DOHH2 (cell line): ENCODE measurements around the gene SLC66A2.

Source experiments
- H3F3A ChIP-seq: fragments of 200-600 bp; sonication (generic), shearing (Covaris generic); 2 replicates; pipeline ENCODE4 v1.6.0; 2016; ENCODE audit warnings: antibody characterized with exemption, mild to moderate bottlenecking; ENCODE audit not compliant: control insufficient read depth, insufficient read depth
- H3K27ac ChIP-seq: fragments of 200-600 bp; sonication (generic); 2 replicates; pipeline ENCODE4 v1.5.1; 2014; ENCODE audit warnings: low read depth, mild to moderate bottlenecking, low read length, moderate library complexity
- H3K27me3 ChIP-seq: fragments of 200-600 bp; sonication (generic); 2 replicates; pipeline ENCODE4 v1.6.1; 2014; ENCODE audit warnings: mild to moderate bottlenecking, low read length, mixed read lengths; ENCODE audit not compliant: control insufficient read depth
- H3K36me3 ChIP-seq: fragments of 200-600 bp; sonication (generic); 2 replicates; pipeline ENCODE4 v1.6.1; 2014; ENCODE audit warnings: mild to moderate bottlenecking, low read length, moderate library complexity, mixed read lengths; ENCODE audit not compliant: control insufficient read depth
- H3K4me1 ChIP-seq: fragments of 200-600 bp; sonication (generic); 2 replicates; pipeline ENCODE4 v1.6.1; 2014; ENCODE audit warnings: mild to moderate bottlenecking, low read length, mixed read lengths; ENCODE audit not compliant: control insufficient read depth
- H3K4me2 ChIP-seq: fragments of 200-600 bp; sonication (generic); 2 replicates; pipeline ENCODE4 v1.6.0; 2014; ENCODE audit warnings: mild to moderate bottlenecking, low read length, moderate library complexity
- H3K4me3 ChIP-seq: fragments of 200-600 bp; sonication (generic); 2 replicates; pipeline ENCODE4 v1.5.1; 2014; ENCODE audit warnings: mild to moderate bottlenecking, low read length, mixed read lengths
- H3K79me2 ChIP-seq: fragments of 200-600 bp; sonication (generic); 2 replicates; pipeline ENCODE4 v1.6.1; 2014; ENCODE audit warnings: mild to moderate bottlenecking, low read length, mixed read lengths; ENCODE audit not compliant: control insufficient read depth
- H3K9me2 ChIP-seq: fragments of 200-600 bp; sonication (generic); replicated peaks from 2 replicates; pipeline ENCODE4 v1.6.1; 2014; ENCODE audit warnings: mild to moderate bottlenecking, low read length, mixed read lengths; ENCODE audit not compliant: control insufficient read depth
- H3K9me3 ChIP-seq: fragments of 200-600 bp; sonication (generic); 2 replicates; pipeline ENCODE4 v1.6.1; 2014; ENCODE audit warnings: antibody characterized with exemption, low read length, mixed read lengths; ENCODE audit not compliant: control insufficient read depth, insufficient read depth
- H4K20me1 ChIP-seq: fragments of 200-600 bp; sonication (generic); 2 replicates; pipeline ENCODE4 v1.6.0; 2014; ENCODE audit warnings: low read depth, mild to moderate bottlenecking, antibody characterized with exemption, low read length, moderate library complexity; ENCODE audit not compliant: control insufficient read depth, insufficient read depth
- EZH2phosphoT487 ChIP-seq: fragments of 200-600 bp; sonication (generic); IDR thresholded peaks from 2 replicates; pipeline ENCODE4 v1.6.1; 2017; ENCODE audit warnings: borderline replicate concordance, mild to moderate bottlenecking, antibody characterized with exemption, low read length, moderate library complexity, mixed read lengths
- TF ChIP-seq, protein P1 (sequence below): fragments of 200-600 bp; sonication (generic); IDR thresholded peaks from one replicate; pipeline ENCODE4 v1.5.1; 2014; ENCODE audit warnings: antibody characterized with exemption, mild to moderate bottlenecking, low read depth, low read length; ENCODE audit not compliant: poor library complexity, severe bottlenecking

The SLC66A2 gene

DNA sequence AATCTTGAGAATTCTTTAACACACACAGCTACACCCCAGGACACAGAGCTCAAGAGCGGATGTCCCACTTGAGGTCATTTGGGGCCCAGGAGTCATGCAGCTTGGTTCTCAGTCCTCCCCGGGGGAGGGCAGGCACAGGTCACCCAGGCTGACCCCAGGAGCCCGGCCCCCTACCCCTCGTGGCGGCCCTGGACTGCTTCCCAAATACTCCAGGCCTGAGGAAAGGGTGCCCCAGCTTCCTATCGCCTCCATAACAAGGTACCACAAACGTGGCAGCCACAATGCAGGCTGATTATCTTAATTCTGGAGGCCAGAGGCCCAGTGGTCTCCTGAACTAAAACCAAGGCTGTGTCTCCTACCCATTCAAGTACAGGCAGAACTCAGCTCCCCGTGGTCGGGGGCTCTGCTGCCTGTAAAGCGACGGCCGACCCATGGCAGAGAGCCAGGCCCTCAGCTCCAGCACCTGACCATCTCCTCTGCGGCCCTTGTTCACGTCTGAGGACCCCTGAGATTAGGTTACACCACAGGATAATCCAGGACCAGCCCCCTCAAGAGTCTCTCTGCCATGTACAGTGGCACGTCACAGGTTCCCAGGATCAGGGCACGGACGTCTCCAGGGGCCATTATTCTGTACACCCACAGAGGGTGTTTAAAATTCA is 10.5 kb downstream of the SLC66A2 start:
- no peaks in the 10 kb centered on the region for H3K27me3 ChIP-seq
- H4K20me1 ChIP-seq = peaks cover 10% of the 10 kb centered on the region
- peaks cover 22% of the 10 kb centered on the region for H3K4me1 ChIP-seq
- H3F3A ChIP-seq = no peaks in the 10 kb centered on the region
- H3K79me2 ChIP-seq = peaks cover 89% of the 10 kb centered on the region
- H3K4me2 ChIP-seq = no peak overlapping the region
- peaks cover 59% of the 10 kb centered on the region for H3K36me3 ChIP-seq
- TF ChIP-seq EZH2phosphoT487 = no peak
- TF ChIP-seq, protein P1, sequence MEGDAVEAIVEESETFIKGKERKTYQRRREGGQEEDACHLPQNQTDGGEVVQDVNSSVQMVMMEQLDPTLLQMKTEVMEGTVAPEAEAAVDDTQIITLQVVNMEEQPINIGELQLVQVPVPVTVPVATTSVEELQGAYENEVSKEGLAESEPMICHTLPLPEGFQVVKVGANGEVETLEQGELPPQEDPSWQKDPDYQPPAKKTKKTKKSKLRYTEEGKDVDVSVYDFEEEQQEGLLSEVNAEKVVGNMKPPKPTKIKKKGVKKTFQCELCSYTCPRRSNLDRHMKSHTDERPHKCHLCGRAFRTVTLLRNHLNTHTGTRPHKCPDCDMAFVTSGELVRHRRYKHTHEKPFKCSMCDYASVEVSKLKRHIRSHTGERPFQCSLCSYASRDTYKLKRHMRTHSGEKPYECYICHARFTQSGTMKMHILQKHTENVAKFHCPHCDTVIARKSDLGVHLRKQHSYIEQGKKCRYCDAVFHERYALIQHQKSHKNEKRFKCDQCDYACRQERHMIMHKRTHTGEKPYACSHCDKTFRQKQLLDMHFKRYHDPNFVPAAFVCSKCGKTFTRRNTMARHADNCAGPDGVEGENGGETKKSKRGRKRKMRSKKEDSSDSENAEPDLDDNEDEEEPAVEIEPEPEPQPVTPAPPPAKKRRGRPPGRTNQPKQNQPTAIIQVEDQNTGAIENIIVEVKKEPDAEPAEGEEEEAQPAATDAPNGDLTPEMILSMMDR = no peak
- no peak overlapping the region for H3K4me3 ChIP-seq
- H3K9me2 ChIP-seq = no peaks in the 10 kb centered on the region
- no peaks in the 10 kb centered on the region for H3K9me3 ChIP-seq
- no peak overlapping the region for H3K27ac ChIP-seq

DNA sequence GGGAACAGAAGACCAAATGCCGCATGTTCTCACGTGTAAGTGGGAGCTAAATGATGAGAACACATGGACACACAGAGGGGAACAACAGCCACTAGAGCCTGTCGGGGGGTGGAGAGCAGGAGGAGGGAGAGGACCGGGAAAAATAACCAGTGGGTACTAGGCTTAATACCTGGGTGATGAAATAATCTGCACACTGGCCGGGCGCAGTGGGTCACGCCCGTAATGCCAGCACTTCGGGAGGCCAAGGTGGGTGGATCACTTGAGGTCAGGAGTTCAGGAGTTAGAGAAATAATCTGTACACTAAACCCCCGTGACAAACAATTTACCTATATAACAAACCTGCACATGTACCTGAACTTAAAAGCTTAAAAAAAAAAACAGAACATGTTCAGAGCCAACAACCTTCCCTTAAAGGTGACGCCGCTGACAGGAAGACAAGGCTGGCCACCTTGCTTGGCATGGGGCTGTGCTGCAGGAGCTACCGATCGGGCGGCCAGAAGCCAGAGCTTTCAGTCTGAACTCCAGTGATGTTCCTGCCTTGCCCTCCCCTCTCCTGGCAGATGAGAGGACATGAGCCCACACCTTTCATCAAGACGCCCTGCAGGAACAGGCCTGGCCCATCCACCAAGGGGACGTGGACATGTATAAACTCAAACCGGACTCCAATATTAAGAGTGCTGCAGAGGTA is 11.2 kb downstream of the SLC66A2 start:
- Histone ChIP-seq H3K4me2 (no peak overlapping the region), H3K27ac (no peak overlapping the region), H3K79me2 (peaks cover 89% of the 10 kb centered on the region), H3K4me3 (no peak overlapping the region), H3K36me3 (peaks cover 64% of the 10 kb centered on the region), H3F3A (no peaks in the 10 kb centered on the region), H3K9me3 (no peaks in the 10 kb centered on the region), H3K27me3 (no peaks in the 10 kb centered on the region), H4K20me1 (peaks cover 9% of the 10 kb centered on the region), H3K4me1 (peaks cover 15% of the 10 kb centered on the region), H3K9me2 (no peaks in the 10 kb centered on the region)
- no peak for TF ChIP-seq EZH2phosphoT487
- TF ChIP-seq, protein P1 = no peak

DNA sequence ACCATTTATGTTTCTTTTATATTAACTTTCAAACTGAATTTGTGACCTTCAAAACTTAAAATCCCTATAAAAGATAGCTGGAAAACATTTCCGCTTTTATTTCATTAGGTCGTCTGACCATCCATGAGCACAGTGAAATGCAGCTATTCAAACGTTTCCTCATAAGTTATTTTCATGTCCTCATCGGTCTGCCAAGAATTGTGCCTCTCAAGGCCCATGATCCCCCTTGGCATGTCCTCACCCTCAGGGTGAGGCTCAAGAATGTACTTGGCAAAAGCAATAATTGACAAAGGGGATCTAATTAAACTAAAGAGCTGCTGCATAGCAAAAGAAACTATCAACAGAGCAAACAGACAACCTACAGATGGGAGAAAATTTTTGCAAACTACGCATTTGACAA is 12.4 kb downstream of the SLC66A2 start:
- Histone ChIP-seq H3F3A (no peaks in the 10 kb centered on the region), H3K4me1 (peaks cover 4% of the 10 kb centered on the region), H3K79me2 (peaks cover 87% of the 10 kb centered on the region), H3K9me2 (no peaks in the 10 kb centered on the region), H4K20me1 (peaks cover 5% of the 10 kb centered on the region), H3K4me3 (no peak overlapping the region), H3K27ac (no peak overlapping the region), H3K27me3 (no peaks in the 10 kb centered on the region), H3K9me3 (no peaks in the 10 kb centered on the region), H3K4me2 (no peak overlapping the region), H3K36me3 (peaks cover 74% of the 10 kb centered on the region)
- TF ChIP-seq, protein P1 = no peak
- no peak for TF ChIP-seq EZH2phosphoT487
